ENCODE results near the gene POMGNT1. TPM values are rescaled to one million over a fixed set of nuclear protein-coding genes. Genes with fewer than 3 reads are reported as not detected.

POMGNT1 gene
- total and polyA plus RNA-seq, 5 donors, result 60.0 to 91.1 (median 85.3) TPM

DNA sequence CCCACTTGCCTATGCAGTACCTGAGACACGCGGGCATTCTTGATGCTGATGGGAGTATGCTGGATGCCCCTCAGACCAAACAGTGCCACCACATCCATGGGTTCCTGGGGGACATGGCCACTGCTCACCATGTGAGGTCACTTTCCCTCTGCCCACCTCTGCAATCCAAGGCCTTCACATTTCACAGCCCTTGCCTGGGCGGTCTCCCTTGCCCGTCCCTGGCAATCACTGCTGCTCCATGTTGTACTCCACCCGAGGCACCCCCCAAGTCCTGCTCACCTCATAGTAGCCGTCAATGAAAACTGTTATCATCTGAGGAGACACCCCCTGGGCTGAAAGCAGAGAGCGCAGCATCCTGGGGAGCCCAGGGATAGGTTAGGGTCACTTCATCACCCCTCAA lies 4.9 kb downstream of the POMGNT1 start:
- WGBS, result 96% methylated on average over 7 of the region's 7 CpGs
- intact Hi-C loops (cut with DNase I), result no loop called here
- no peak for ATAC-seq
- H3K4me3 ChIP-seq (ENCODE audit: low read length), result no peak overlapping the region
- no peaks in the 10 kb centered on the region for H3K27me3 ChIP-seq (ENCODE audit: control insufficient read depth, insufficient read depth)
- no peak for DNase-seq
- H3K4me1 ChIP-seq (ENCODE audit: control insufficient read depth, insufficient read depth, low read length), result no peaks in the 10 kb centered on the region
- H3K9me3 ChIP-seq (ENCODE audit: control insufficient read depth, low read length), result no peaks in the 10 kb centered on the region
- no peak overlapping the region for H3K27ac ChIP-seq (ENCODE audit: low read length)

DNA sequence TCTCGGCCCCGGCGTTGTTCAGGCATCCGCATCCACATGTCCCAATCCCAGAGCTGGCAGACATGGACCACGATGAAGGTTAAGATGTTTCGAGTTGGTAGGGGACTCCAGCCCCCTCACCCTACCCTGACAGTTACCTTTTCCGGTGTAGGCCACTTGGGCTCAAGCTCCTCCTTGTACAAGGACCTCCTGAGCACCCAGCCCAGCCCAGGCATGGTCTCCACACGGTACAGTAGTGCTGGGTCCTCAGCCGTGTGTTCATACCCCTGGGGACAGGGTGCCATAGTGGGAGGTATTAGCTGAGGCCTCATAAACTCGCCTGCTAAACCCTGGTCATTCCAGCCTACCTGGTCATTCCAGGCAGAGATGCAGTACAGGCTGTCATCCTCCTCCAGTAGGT lies 6.1 kb downstream of the POMGNT1 start:
- no peak overlapping the region for H3K27ac ChIP-seq (ENCODE audit: low read length)
- no peaks in the 10 kb centered on the region for H3K4me1 ChIP-seq (ENCODE audit: control insufficient read depth, insufficient read depth, low read length)
- no peaks in the 10 kb centered on the region for H3K27me3 ChIP-seq (ENCODE audit: control insufficient read depth, insufficient read depth)
- ATAC-seq (no peak), DNase-seq (no peak)
- WGBS, result 95% methylated on average over 10 of the region's 10 CpGs
- no peak overlapping the region for H3K4me3 ChIP-seq (ENCODE audit: low read length)
- H3K9me3 ChIP-seq (ENCODE audit: control insufficient read depth, low read length), result no peaks in the 10 kb centered on the region
- intact Hi-C loops (cut with DNase I), result no loop called here

DNA sequence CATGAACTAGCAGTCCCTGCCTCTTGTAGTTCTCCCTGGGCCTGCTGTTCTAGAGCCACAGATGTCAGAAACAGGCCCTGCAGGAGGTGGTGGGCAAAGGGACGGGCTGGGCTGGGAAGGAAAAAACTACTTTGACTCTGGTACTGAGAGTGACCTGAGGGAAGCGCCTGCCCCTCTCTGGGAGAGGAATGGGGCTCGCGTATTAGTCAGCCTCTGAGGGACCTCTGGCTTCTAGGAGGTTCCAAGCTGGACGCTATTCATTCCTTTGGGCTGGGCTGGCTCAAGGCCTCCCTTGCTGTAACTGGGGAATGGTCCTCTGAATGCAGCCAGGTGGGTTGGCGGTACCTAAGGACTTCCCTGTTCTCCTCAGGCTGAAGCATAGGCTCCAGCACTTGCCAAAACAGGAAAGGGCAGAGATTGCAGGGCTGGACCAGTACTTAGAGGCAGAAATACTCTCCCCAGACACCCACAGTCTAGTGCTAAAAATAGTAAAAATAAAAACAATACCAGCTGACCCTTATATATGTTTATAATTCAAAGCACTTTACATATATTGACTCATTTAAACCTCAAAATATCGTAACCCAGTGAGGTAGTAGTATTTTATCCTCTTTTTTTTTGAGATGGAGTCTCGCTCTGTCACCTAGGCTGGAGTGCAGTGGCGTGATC lies 7.1 kb downstream of the POMGNT1 start:
- H3K27ac ChIP-seq (ENCODE audit: low read length), result no peak overlapping the region
- ATAC-seq (no peak), DNase-seq (no peak)
- H3K27me3 ChIP-seq (ENCODE audit: control insufficient read depth, insufficient read depth), result no peaks in the 10 kb centered on the region
- H3K4me1 ChIP-seq (ENCODE audit: control insufficient read depth, insufficient read depth, low read length), result no peaks in the 10 kb centered on the region
- H3K4me3 ChIP-seq (ENCODE audit: low read length), result no peak overlapping the region
- intact Hi-C loops (cut with DNase I), result no loop called here
- 92% methylated on average over 9 of the region's 9 CpGs for WGBS
- no peaks in the 10 kb centered on the region for H3K9me3 ChIP-seq (ENCODE audit: control insufficient read depth, low read length)

DNA sequence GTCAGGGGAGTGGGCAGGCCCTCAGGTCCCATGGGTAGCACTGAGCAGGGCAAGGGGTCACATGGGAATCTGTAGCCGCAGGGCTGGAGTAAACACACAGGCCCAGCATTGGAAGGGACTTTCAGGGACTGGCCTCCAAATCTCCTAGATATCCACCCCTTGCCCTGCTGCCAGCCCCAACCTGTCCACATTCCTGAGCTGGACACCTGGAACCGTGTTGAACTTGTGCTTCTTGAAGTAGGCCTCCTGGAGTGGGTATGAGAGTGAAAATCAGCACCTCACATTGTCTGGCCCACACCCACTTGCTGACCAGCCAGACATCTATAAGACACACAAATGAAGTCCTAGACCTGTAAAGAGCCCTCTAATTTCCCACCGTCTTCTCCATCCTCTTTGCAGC lies 7.7 kb downstream of the POMGNT1 start:
- H3K27ac ChIP-seq (ENCODE audit: low read length), result no peak overlapping the region
- no peak overlapping the region for H3K4me3 ChIP-seq (ENCODE audit: low read length)
- intact Hi-C loops (cut with DNase I), result no loop called here
- H3K4me1 ChIP-seq (ENCODE audit: control insufficient read depth, insufficient read depth, low read length), result peaks cover 3% of the 10 kb centered on the region
- H3K9me3 ChIP-seq (ENCODE audit: control insufficient read depth, low read length), result no peaks in the 10 kb centered on the region
- WGBS, result 85% methylated on average over 3 of the region's 3 CpGs
- ATAC-seq (no peak), DNase-seq (no peak)
- H3K27me3 ChIP-seq (ENCODE audit: control insufficient read depth, insufficient read depth), result no peaks in the 10 kb centered on the region

DNA sequence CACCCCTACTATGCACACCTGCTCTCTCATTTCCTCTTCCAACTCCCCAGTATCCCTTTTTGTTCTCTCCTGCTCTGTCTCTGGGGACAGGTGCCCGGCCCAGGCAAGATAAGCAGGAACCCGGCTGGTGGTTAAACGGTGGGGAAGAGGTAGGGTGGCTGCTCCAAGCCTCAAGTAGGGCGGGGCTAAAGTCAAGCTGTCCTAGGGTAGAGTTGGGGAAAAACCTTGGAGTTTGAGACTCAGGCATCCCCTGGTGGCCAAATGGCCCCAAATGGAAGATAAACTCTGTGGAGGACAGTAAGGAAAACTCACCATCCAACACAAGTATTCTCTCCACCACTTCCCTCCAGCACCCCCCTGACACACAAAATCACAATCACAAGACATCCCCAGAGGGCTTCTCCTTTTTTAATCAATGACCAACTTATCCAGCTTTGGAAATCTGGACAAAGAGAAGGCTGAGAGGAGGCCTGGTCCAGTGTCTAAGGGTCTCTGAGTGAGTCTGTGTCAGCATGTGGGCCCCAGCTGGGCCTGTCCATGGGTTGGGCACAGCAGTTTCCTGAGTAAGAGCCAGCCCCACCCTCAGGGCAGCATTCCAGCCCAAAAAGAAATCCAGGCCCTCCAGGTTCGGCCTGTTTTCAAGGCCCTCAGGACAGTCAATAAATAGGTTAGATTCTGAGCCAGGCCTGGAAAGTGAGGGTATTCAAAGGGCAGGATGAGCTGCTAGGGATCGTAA lies 9.8 kb downstream of the POMGNT1 start:
- peak; percentile 6 to 68 for ATAC-seq
- 80% methylated on average over 6 of the region's 6 CpGs for WGBS
- no peak overlapping the region for H3K27ac ChIP-seq (ENCODE audit: low read length)
- H3K27me3 ChIP-seq (ENCODE audit: control insufficient read depth, insufficient read depth), result no peaks in the 10 kb centered on the region
- H3K4me3 ChIP-seq (ENCODE audit: low read length), result no peak overlapping the region
- intact Hi-C loops (cut with DNase I), result no loop called here
- H3K4me1 ChIP-seq (ENCODE audit: control insufficient read depth, insufficient read depth, low read length), result peaks cover 8% of the 10 kb centered on the region
- no peaks in the 10 kb centered on the region for H3K9me3 ChIP-seq (ENCODE audit: control insufficient read depth, low read length)
- DNase-seq, result peak in 2 of 3 donors; percentile 59 to 77

DNA sequence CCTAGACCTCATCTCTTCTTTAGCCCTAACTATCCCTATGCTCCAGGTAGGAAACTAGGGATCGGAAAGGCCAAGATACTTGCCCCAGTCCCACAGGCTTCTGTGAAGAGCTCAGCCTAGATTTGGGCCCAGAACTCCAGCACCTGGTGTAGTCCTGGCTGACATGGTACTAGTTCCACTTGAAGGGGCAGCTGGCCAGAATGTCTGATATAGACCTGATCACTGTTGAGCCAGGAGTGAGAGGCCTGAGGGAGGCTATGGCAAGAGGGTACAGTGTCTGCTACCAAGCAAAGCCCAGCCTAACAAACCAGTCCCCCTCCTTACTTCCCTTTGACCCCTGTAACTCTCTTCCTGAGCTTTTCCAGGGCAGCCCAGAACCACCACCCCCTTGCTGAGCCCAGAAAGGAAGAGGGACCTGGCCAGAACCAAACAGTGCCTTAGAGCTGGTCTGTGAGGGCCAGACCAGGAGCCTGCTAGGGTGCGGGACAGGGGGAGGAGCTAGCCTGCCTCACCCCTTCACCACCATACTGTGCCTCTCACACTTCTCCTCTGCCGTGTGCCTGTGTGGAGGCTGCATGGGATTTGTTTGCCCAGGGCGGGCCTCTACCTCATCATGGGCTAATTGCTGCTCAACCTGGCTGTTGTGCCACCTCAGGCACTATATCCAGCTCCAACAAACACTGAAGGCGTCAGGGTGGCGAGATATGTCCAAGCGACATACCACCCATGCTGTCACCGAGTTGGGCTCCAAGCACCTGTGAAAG lies 10.9 kb downstream of the POMGNT1 start:
- Histone ChIP-seq H3K27ac (ENCODE audit: low read length) (peak overlapping the region; percentile 14), H3K4me1 (ENCODE audit: control insufficient read depth, insufficient read depth, low read length) (peaks cover 13% of the 10 kb centered on the region), H3K9me3 (ENCODE audit: control insufficient read depth, low read length) (no peaks in the 10 kb centered on the region), H3K4me3 (ENCODE audit: low read length) (no peak overlapping the region), H3K27me3 (ENCODE audit: control insufficient read depth, insufficient read depth) (no peaks in the 10 kb centered on the region)
- intact Hi-C loops (cut with DNase I), result no loop called here
- peak in 1 of 2 donors; percentile 19 for ATAC-seq
- 75% methylated on average over 8 of the region's 8 CpGs for WGBS
- DNase-seq, result peak in 1 of 3 donors; percentile 7

DNA sequence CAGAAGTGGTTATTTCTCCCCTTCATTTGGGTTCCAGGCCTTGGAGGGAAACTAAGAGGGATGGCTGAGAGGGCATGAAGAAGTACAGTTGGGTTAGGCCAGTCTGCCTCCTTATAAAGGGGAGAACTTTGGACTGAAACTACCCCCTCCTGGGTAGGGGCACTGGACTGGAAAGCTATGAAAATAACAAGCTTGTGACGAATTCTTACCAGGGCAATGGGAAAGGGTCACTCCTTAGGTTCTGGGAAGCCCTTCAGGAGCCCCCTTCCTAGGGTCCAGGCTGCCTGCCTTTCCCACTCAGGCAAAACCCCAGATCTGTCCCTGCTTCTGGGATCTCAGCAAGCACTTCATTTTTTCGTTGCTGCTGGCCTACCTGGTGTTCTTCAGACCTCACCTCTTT lies 12.2 kb downstream of the POMGNT1 start:
- H3K27ac ChIP-seq (ENCODE audit: low read length), result no peak overlapping the region
- intact Hi-C loops (cut with DNase I), result no loop called here
- 84% methylated on average over 2 of the region's 2 CpGs for WGBS
- no peak for ATAC-seq
- DNase-seq, result no peak
- peaks cover 13% of the 10 kb centered on the region for H3K4me1 ChIP-seq (ENCODE audit: control insufficient read depth, insufficient read depth, low read length)
- H3K27me3 ChIP-seq (ENCODE audit: control insufficient read depth, insufficient read depth), result no peaks in the 10 kb centered on the region
- H3K9me3 ChIP-seq (ENCODE audit: control insufficient read depth, low read length), result no peaks in the 10 kb centered on the region
- H3K4me3 ChIP-seq (ENCODE audit: low read length), result no peak overlapping the region

DNA sequence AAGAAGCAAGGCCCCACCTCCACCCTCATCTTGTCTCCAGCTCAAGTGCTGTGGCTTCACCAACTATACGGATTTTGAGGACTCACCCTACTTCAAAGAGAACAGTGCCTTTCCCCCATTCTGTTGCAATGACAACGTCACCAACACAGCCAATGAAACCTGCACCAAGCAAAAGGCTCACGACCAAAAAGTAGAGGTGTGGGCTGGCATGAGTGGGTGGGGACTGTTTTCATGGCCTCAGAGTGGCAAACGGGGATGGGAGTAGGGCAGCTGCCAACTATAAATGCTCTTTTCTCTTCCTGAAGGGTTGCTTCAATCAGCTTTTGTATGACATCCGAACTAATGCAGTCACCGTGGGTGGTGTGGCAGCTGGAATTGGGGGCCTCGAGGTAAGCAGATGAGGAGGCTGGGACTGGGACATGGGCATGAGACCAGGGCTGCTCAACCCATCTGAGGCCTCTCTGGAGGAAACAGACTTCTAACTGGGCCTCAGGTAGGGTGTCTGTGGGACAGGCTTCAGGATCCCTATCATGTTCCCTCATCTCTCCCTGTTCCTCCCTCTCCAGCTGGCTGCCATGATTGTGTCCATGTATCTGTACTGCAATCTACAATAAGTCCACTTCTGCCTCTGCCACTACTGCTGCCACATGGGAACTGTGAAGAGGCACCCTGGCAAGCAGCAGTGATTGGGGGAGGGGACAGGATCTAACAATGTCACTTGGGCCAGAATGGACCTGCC lies 13.1 kb downstream of the POMGNT1 start:
- Histone ChIP-seq H3K27me3 (ENCODE audit: control insufficient read depth, insufficient read depth) (no peaks in the 10 kb centered on the region), H3K4me1 (ENCODE audit: control insufficient read depth, insufficient read depth, low read length) (peaks cover 13% of the 10 kb centered on the region), H3K9me3 (ENCODE audit: control insufficient read depth, low read length) (no peaks in the 10 kb centered on the region), H3K27ac (ENCODE audit: low read length) (peak overlapping the region; percentile 28), H3K4me3 (ENCODE audit: low read length) (no peak overlapping the region)
- ATAC-seq (no peak), DNase-seq (no peak)
- intact Hi-C loops (cut with DNase I), result no loop called here
- WGBS, result 70% methylated on average over 7 of the region's 7 CpGs

DNA sequence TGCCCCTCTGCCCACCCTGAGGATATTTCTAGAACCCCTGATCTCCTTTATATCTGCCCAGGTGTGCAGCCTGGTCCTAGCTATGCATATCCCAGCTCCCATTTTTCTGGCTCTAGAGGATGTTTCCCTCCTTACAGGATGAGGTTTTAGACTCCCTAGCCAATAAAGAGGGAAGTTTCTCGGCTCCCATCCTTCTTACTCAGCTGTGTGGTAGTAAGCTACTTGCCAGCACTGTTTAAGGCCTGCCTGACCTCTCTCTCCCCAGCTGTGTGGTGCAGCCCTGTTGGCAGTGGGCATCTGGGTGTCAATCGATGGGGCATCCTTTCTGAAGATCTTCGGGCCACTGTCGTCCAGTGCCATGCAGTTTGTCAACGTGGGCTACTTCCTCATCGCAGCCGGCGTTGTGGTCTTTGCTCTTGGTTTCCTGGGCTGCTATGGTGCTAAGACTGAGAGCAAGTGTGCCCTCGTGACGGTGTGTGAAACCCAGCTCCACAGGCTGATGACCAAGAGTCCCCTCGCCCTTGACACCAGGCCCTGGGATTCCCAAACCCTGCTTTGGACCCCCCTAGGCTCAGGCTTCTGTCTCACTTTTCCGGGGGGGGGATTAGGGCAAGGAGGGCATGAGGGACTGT lies 14.2 kb downstream of the POMGNT1 start:
- intact Hi-C loops (cut with DNase I), result no loop called here
- peaks cover 13% of the 10 kb centered on the region for H3K4me1 ChIP-seq (ENCODE audit: control insufficient read depth, insufficient read depth, low read length)
- 82% methylated on average over 12 of the region's 12 CpGs for WGBS
- H3K27ac ChIP-seq (ENCODE audit: low read length), result peak overlapping the region; percentile 85
- no peaks in the 10 kb centered on the region for H3K27me3 ChIP-seq (ENCODE audit: control insufficient read depth, insufficient read depth)
- DNase-seq (no peak), ATAC-seq (no peak)
- no peaks in the 10 kb centered on the region for H3K9me3 ChIP-seq (ENCODE audit: control insufficient read depth, low read length)
- no peak overlapping the region for H3K4me3 ChIP-seq (ENCODE audit: low read length)

DNA sequence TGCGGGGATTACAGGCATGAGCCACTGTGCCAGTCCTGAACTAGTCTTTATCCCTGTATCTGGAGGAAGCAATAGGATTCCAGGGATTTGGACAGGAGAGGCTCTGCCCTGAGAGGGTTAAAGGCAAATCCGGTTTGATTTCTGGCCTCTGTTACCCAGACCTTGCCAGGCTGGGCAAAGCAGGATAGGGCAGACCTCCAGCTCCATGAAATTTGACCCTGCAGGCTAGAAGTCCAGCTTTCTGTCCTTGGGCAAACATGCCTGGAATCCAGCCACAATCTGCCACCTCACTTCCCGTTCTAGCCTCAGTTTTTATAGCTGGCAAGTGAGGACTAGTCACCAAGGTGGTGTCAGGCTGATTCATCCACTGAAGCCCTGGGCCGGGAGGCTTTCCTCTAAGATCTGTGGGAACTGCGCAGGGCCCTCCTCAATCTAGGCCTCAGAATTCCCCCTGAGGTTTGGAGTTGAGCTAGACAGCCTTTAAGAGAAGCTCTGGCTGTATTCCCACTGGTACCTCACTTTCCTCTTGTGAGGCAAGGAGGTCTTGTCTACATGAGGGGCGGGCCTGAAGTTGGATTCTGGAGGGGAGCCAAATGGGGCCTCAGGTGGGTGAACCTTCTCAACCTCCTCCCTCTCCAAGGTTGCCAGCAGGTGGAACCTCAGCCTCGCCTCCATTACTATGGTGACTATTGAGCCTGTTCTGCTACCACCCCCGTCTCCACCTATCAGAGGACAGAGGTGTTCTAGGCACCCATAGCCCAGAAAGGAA lies 15.0 kb downstream of the POMGNT1 start:
- intact Hi-C loops (cut with DNase I), result no loop called here
- H3K9me3 ChIP-seq (ENCODE audit: control insufficient read depth, low read length), result no peaks in the 10 kb centered on the region
- no peaks in the 10 kb centered on the region for H3K27me3 ChIP-seq (ENCODE audit: control insufficient read depth, insufficient read depth)
- 55% methylated on average over 8 of the region's 8 CpGs for WGBS
- no peak overlapping the region for H3K4me3 ChIP-seq (ENCODE audit: low read length)
- ATAC-seq (peak; percentile 54 to 68), DNase-seq (peak; percentile 75 to 80 (median 80))
- peaks cover 13% of the 10 kb centered on the region for H3K4me1 ChIP-seq (ENCODE audit: control insufficient read depth, insufficient read depth, low read length)
- peak overlapping the region; percentile 85 for H3K27ac ChIP-seq (ENCODE audit: low read length)

Data from right cardiac atrium (tissue), 5 donors.